Measurements from ENCODE around the gene CCT4. TPM values are rescaled to one million over a fixed set of nuclear protein-coding genes. Genes with fewer than 3 reads are reported as not detected.

CCT4 gene
- total RNA-seq, 1 donor from 2014 or later: 109 TPM

DNA sequence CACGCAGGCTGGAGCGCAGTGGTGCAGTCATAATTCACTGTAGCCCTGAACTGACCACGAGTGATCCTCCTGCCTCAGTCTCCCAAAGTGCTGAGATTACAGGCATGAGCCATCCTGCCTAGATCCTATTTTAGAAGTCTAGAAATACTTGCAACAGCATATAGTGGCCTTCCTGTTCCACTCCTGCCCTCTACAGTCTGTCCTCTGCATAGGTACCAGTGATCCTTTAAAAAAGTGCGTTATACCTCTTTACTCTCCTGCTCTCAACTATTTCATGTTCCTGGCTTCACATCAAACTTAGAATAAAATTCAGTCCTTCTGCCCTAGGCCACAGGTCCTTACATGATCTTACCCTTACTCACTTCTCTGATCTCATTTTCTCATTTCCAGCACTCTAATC is 23.1 kb upstream of the CCT4 start:
- Mint-ChIP-seq H3K27me3 (ENCODE audit: low read depth) (no peaks in the 10 kb centered on the region), H3K4me1 (ENCODE audit: low read depth) (peaks cover 10% of the 10 kb centered on the region), H3K36me3 (ENCODE audit: low read depth) (no peaks in the 10 kb centered on the region), H3K9me3 (ENCODE audit: low read depth) (no peaks in the 10 kb centered on the region), H3K27ac (ENCODE audit: unreplicated experiment) (no peak overlapping the region), H3K4me3 (ENCODE audit: unreplicated experiment) (no peak overlapping the region)
- TF ChIP-seq CTCF (IDR thresholded peaks at IDR 0.05): peak; percentile 48
- no peak for DNase-seq (ENCODE audit: low spot score)

- no peaks in the 10 kb centered on the region for H3K36me3 Mint-ChIP-seq (ENCODE audit: low read depth)
- H3K4me1 Mint-ChIP-seq (ENCODE audit: low read depth): peaks cover 14% of the 10 kb centered on the region
- no peaks in the 10 kb centered on the region for H3K27me3 Mint-ChIP-seq (ENCODE audit: low read depth)
- peak; percentile 71 for TF ChIP-seq CTCF (IDR thresholded peaks at IDR 0.05)
- no peak for DNase-seq (ENCODE audit: low spot score)
- no peak overlapping the region for H3K27ac Mint-ChIP-seq (ENCODE audit: unreplicated experiment)
- no peaks in the 10 kb centered on the region for H3K9me3 Mint-ChIP-seq (ENCODE audit: low read depth)
- no peak overlapping the region for H3K4me3 Mint-ChIP-seq (ENCODE audit: unreplicated experiment)
Observed at GRCh38 chr2:61910603-61911002, 22.1 kb upstream of the CCT4 start.

DNA sequence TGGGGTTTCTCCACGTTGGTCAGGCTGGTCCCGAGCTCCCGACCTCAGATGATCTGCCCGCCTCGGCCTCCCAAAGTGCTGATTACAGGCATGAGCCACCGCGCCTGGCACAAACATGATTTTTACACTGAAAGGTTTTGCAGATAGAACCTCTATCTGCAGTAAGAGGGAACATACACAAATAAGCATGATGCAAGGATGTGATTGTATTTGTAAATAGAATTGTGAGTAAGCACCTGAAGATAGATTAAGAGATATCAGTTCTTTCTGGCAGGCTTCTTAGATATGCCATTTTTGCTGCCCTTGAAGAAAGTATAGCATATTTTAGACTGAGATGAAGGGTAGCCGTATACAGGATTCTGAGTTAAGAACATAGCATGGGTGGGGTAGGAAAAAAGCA is 20.7 kb upstream of the CCT4 start:
- no peaks in the 10 kb centered on the region for H3K27me3 Mint-ChIP-seq (ENCODE audit: low read depth)
- TF ChIP-seq CTCF (IDR thresholded peaks at IDR 0.05): no peak
- no peak overlapping the region for H3K27ac Mint-ChIP-seq (ENCODE audit: unreplicated experiment)

DNA sequence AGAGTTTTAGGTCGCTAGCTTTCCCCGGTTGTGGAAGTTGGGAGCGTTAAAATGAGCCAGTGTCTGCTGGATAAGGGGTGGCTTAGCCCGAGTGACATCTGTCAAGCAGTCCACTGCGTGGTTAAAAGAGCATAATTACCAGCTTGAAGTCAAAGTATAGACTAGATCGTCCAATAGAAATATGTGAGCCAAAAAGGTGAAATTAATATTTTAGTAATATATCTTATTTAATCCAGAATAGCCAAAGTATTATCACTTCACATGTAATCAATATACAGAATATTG is 17.7 kb upstream of the CCT4 start:
- Mint-ChIP-seq H3K27ac (ENCODE audit: unreplicated experiment) (peak overlapping the region; percentile 93), H3K4me1 (ENCODE audit: low read depth) (peaks cover 20% of the 10 kb centered on the region), H3K4me3 (ENCODE audit: unreplicated experiment) (peak overlapping the region; percentile 99), H3K36me3 (ENCODE audit: low read depth) (no peaks in the 10 kb centered on the region), H3K27me3 (ENCODE audit: low read depth) (no peaks in the 10 kb centered on the region), H3K9me3 (ENCODE audit: low read depth) (no peaks in the 10 kb centered on the region)
- DNase-seq (ENCODE audit: low spot score): no peak
- TF ChIP-seq CTCF (IDR thresholded peaks at IDR 0.05): no peak

More for the DNA sequence above, 20.7 kb upstream of the CCT4 start:
- Mint-ChIP-seq H3K36me3 (ENCODE audit: low read depth) (no peaks in the 10 kb centered on the region), H3K9me3 (ENCODE audit: low read depth) (no peaks in the 10 kb centered on the region), H3K4me3 (ENCODE audit: unreplicated experiment) (no peak overlapping the region), H3K4me1 (ENCODE audit: low read depth) (peaks cover 20% of the 10 kb centered on the region)
- no peak for DNase-seq (ENCODE audit: low spot score)

- DNase-seq (ENCODE audit: low spot score): no peak
- TF ChIP-seq CTCF (IDR thresholded peaks at IDR 0.05): peak; percentile 15
- Mint-ChIP-seq H3K4me3 (ENCODE audit: unreplicated experiment) (peak within 1 kb of the TSS; percentile 99), H3K4me1 (ENCODE audit: low read depth) (peaks cover 20% of the 10 kb centered on the region), H3K36me3 (ENCODE audit: low read depth) (no peaks in the 10 kb centered on the region), H3K27me3 (ENCODE audit: low read depth) (no peaks in the 10 kb centered on the region), H3K27ac (ENCODE audit: unreplicated experiment) (peak within 1 kb of the TSS; percentile 93), H3K9me3 (ENCODE audit: low read depth) (no peaks in the 10 kb centered on the region)
Observed at GRCh38 chr2:61905372-61906185, 17.1 kb upstream of the CCT4 start, which contains the start of gene COMMD1. Gene COMMD1 (plus strand): TSS chr2:61905674. CDS start chr2:61905679, 5 bp downstream.

All from chondrocyte (in vitro differentiated cells).